Duodenal mucosa (tissue), 2 donors: Measurements from ENCODE around the gene PAQR6.

ENCODE experiments used
- H3K27ac ChIP-seq: one replicate; pipeline ENCODE4 v1.7.0; 2013; ENCODE audit warnings: low read depth, low read length
- H3K27me3 ChIP-seq, 2 donors: one replicate each; pipeline ENCODE4 v1.7.0; 2013; ENCODE audit warnings: low read length in 2 of 2, control low read depth in 1 of 2; ENCODE audit not compliant: insufficient read depth in 2 of 2, control insufficient read depth in 1 of 2
- H3K36me3 ChIP-seq, 2 donors: one replicate each; pipeline ENCODE4 v1.7.0; 2013; ENCODE audit warnings: low read length in 2 of 2, control low read depth in 1 of 2; ENCODE audit not compliant: insufficient read depth in 2 of 2, control insufficient read depth in 1 of 2
- H3K4me1 ChIP-seq, 2 donors: one replicate each; pipeline ENCODE4 v1.7.0; 2013; ENCODE audit warnings: low read length in 2 of 2, control low read depth in 1 of 2; ENCODE audit not compliant: insufficient read depth in 2 of 2, control insufficient read depth in 1 of 2
- H3K4me3 ChIP-seq, 2 donors: one replicate each; pipeline ENCODE4 v1.7.0; 2013; ENCODE audit warnings: low read length in 2 of 2, low read depth in 1 of 2
- H3K9ac ChIP-seq, 2 donors: one replicate each; pipeline ENCODE4 v1.7.0; 2013; ENCODE audit warnings: low read length in 2 of 2, low read depth in 1 of 2
- H3K9me3 ChIP-seq, 2 donors: one replicate each; pipeline ENCODE4 v1.7.0; 2013; ENCODE audit warnings: low read length in 2 of 2, control low read depth in 1 of 2; ENCODE audit not compliant: control insufficient read depth in 1 of 2

Gene PAQR6

DNA sequence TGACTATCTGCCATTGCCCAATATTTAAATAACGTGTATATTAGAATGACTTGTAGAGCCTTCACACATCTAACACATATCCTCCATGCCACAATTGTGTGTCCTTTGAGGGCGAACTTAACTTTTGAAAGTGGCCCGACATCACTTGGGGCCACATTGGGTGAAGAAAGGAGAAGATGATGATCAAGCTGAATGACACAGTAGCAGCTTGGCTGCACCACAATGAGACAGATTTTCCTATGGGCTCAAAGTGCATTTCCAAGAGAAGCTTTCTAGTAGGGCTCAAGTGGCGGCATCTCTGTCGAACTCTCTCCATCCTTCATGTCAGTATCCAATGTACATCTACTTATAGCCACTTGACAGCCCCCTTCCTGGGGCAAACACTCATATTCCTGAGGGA is 9.6 kb downstream of the PAQR6 start:
- H3K4me1 ChIP-seq, result no peaks in the 10 kb centered on the region
- H3K4me3 ChIP-seq, result no peak overlapping the region
- no peaks in the 10 kb centered on the region for H3K27me3 ChIP-seq
- H3K9ac ChIP-seq, result no peak overlapping the region
- peaks cover 15 to 60% of the 10 kb centered on the region in 2 donors for H3K36me3 ChIP-seq
- no peak overlapping the region for H3K27ac ChIP-seq
- no peaks in the 10 kb centered on the region for H3K9me3 ChIP-seq

DNA sequence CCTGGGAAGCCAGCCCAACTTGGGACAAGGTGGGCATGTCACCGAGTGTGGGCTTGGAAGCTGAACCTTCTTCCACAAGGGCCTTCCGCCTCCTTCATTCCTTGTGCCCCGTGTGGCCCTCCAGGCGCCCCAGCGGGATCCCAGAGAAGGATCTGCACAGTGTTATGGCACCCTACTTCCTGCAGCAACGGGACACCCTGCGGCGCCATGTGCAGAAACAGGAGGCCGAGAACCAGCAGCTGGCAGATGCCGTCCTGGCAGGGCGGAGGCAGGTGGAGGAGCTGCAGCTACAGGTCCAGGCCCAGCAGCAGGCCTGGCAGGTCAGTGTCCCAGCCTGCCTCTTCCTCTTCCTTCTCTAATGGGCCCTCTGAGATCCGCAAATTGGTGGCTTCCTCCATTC is 11.7 kb downstream of the PAQR6 start:
- H3K4me1 ChIP-seq, result no peaks in the 10 kb centered on the region
- H3K9me3 ChIP-seq, result no peaks in the 10 kb centered on the region
- H3K4me3 ChIP-seq, result no peak overlapping the region
- no peak overlapping the region for H3K9ac ChIP-seq
- H3K27ac ChIP-seq, result no peak overlapping the region
- peaks cover 15 to 63% of the 10 kb centered on the region in 2 donors for H3K36me3 ChIP-seq
- H3K27me3 ChIP-seq, result no peaks in the 10 kb centered on the region

DNA sequence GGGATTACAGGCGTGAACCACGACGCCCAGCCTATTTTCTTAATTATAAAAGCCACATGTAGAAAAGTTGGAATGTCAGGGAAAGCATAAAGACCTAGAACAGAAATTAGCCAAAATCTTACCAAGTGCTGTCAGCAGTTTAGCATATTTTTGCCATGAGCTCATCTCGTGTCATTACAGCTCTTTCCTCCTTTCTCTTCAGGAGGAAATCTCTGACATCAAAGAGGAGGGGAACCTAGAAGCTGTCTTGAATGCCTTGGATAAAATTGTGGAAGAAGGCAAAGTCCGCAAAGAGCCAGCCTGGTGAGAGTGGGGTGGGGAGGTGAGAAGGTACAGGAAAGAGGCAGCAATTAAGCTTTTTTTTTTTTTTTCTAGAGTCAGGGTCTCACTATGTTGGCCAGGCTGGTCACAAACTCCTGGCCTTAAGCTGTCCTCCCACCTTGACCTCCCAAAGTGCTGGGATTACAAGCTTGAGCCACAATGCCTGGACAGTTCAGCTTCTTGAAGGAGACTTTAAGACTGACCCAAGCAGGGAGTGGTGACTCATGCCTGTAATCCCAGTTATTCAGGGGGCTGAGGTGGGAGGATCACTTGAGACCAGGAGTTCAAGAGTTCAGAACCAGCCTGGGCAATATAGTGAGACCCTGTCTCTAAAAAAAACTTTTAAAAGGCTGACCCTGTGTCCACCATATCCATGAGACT is 14.3 kb downstream of the PAQR6 start:
- no peaks in the 10 kb centered on the region for H3K27me3 ChIP-seq
- no peak overlapping the region for H3K4me3 ChIP-seq
- H3K9ac ChIP-seq, result no peak overlapping the region
- H3K4me1 ChIP-seq, result no peaks in the 10 kb centered on the region
- no peaks in the 10 kb centered on the region for H3K9me3 ChIP-seq
- peaks cover 7 to 51% of the 10 kb centered on the region in 2 donors for H3K36me3 ChIP-seq
- H3K27ac ChIP-seq, result no peak overlapping the region

DNA sequence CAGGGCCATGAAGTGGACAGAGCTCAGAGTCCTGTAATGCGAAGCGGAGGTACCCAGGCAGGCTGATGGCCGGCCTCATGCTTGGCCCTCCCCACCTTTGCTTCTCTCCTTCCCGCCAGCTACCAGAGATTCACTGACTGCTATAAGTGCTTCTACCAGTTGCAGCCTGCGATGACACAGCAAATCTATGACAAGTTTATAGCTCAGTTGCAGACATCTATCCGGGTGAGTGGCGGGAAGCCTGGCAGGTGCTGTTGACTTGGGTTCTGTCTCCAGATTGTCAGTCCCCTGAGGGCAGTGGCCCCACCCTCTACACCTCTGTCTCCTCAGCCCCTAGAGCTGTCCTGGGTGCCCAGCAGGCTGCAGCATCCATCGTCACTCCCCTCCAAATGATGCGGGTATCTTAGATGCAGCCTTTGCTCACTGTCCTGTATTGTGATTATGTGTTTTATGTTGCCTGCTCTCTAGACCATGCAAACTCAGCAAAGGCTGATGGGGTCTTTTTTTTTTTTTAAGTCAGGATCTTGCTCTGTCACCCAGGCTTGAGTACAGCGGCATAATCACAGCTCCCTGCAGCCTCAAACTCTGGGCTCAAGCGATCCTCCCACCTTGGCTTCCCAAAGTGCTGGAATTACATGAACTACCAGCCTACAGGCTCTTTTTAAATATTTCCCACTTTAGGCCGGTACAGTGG is 15.5 kb downstream of the PAQR6 start:
- Histone ChIP-seq H3K27me3 (no peaks in the 10 kb centered on the region), H3K4me1 (no peaks in the 10 kb centered on the region), H3K4me3 (no peak overlapping the region), H3K9me3 (no peaks in the 10 kb centered on the region), H3K9ac (no peak overlapping the region), H3K27ac (no peak overlapping the region), H3K36me3 (peaks cover 7 to 44% of the 10 kb centered on the region in 2 donors)

- no peaks in the 10 kb centered on the region for H3K9me3 ChIP-seq
- no peak overlapping the region for H3K4me3 ChIP-seq
- H3K9ac ChIP-seq, result no peak overlapping the region
- H3K27me3 ChIP-seq, result no peaks in the 10 kb centered on the region
- peaks cover 0 to 37% of the 10 kb centered on the region in 2 donors for H3K36me3 ChIP-seq
- H3K4me1 ChIP-seq, result no peaks in the 10 kb centered on the region
- no peak overlapping the region for H3K27ac ChIP-seq
Measured at GRCh38 chr1:156230473-156230837, 17.4 kb downstream of the PAQR6 start.

DNA sequence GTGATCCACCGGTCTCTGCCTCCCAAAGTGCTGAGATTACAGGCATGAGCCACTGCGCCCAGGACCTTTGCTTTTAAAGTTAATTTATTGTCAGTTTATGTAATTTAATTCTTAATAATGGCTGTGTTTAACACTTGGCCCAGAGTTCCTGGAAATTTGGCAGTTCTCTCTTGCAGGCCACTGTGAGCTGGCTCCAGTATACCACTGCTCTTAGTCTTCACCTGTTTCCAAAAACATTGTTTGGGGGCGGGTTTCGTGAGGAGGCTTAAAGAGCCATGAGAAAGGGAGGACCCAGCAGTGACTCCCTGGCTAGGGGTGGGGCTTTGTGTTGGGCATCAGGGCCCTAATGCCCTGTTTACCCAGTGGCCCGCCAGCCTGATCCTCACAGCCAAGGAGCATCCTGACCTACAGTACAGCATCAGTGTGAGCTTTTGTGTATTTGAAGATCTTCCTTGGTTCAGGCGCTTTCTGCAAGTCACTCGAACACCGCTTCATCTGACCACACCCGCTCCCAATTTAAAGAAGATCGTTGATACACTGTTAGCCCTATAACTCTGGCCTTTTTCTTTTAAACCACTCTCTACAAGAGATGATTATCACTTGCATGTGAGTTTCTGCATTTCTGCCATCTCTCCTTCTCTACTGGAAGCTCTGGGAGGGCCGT is 17.9 kb downstream of the PAQR6 start:
- H3K27ac ChIP-seq, result no peak overlapping the region
- peaks cover 0 to 37% of the 10 kb centered on the region in 2 donors for H3K36me3 ChIP-seq

DNA sequence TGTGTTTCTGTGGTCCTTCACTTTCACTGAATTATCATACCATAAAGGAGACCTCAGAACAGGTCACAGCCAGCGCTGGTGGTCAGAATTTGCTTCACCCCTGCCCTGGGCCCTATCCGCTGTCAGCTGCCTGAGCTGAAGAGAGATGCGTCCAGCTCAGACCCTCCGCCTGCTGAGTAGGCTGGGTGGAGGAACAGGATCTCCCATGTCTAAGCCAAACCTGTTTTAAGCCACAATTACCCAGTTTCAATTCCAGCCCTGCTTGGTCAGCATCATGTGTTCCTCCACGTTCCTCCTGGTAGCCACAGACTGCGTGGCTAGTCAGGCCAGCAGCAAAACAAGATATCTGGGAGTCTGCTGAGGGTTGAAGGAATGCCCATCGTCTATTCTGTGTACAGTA is 19.4 kb downstream of the PAQR6 start:
- no peaks in the 10 kb centered on the region for H3K4me1 ChIP-seq
- no peak overlapping the region for H3K4me3 ChIP-seq
- H3K9me3 ChIP-seq, result no peaks in the 10 kb centered on the region
- H3K27me3 ChIP-seq, result no peaks in the 10 kb centered on the region
- no peak overlapping the region for H3K27ac ChIP-seq
- H3K36me3 ChIP-seq, result peaks cover 3 to 36% of the 10 kb centered on the region in 2 donors
- H3K9ac ChIP-seq, result no peak overlapping the region

More for the DNA sequence above, 17.9 kb downstream of the PAQR6 start:
- Histone ChIP-seq H3K4me3 (no peak overlapping the region), H3K9ac (no peak overlapping the region), H3K27me3 (no peaks in the 10 kb centered on the region), H3K9me3 (no peaks in the 10 kb centered on the region), H3K4me1 (no peaks in the 10 kb centered on the region)

- Histone ChIP-seq H3K36me3 (peaks cover 16 to 43% of the 10 kb centered on the region in 2 donors), H3K9ac (no peak overlapping the region), H3K27me3 (no peaks in the 10 kb centered on the region), H3K9me3 (no peaks in the 10 kb centered on the region), H3K4me1 (no peaks in the 10 kb centered on the region), H3K27ac (no peak overlapping the region), H3K4me3 (no peak overlapping the region)
Measured at GRCh38 chr1:156226782-156227181, 21.1 kb downstream of the PAQR6 start.

- peaks cover 19 to 50% of the 10 kb centered on the region in 2 donors for H3K36me3 ChIP-seq
- no peak overlapping the region for H3K27ac ChIP-seq
- no peaks in the 10 kb centered on the region for H3K4me1 ChIP-seq
- no peaks in the 10 kb centered on the region for H3K9me3 ChIP-seq
- H3K4me3 ChIP-seq, result no peak overlapping the region
- H3K9ac ChIP-seq, result no peak overlapping the region
- no peaks in the 10 kb centered on the region for H3K27me3 ChIP-seq
Measured at GRCh38 chr1:156226116-156226538, 21.7 kb downstream of the PAQR6 start.

DNA sequence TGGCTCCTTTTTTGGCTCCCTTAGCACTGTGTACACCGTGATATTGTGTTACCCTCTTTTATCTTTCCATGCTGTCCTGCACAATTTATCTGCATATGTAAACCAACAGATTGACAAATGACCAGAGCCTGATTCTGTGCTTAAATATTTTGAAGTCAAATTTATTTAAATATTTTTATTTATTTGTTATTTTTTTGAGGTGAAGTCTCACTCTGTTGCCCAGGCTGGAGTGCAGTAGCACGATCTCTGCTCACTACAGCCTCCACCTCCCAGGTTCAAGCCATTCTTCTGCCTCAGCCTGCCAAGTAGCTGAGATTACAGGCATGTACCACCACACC is 22.2 kb downstream of the PAQR6 start:
- H3K9me3 ChIP-seq, result no peaks in the 10 kb centered on the region
- no peak overlapping the region for H3K4me3 ChIP-seq
- H3K9ac ChIP-seq, result no peak overlapping the region
- H3K4me1 ChIP-seq, result no peaks in the 10 kb centered on the region
- H3K27me3 ChIP-seq, result no peaks in the 10 kb centered on the region
- H3K27ac ChIP-seq, result no peak overlapping the region
- peaks cover 19 to 54% of the 10 kb centered on the region in 2 donors for H3K36me3 ChIP-seq
